ENCODE data around the gene DMRTA2.
A peak's percentile ranks its signal among the peaks of the same experiment; 100 is the strongest.

Gene DMRTA2

DNA sequence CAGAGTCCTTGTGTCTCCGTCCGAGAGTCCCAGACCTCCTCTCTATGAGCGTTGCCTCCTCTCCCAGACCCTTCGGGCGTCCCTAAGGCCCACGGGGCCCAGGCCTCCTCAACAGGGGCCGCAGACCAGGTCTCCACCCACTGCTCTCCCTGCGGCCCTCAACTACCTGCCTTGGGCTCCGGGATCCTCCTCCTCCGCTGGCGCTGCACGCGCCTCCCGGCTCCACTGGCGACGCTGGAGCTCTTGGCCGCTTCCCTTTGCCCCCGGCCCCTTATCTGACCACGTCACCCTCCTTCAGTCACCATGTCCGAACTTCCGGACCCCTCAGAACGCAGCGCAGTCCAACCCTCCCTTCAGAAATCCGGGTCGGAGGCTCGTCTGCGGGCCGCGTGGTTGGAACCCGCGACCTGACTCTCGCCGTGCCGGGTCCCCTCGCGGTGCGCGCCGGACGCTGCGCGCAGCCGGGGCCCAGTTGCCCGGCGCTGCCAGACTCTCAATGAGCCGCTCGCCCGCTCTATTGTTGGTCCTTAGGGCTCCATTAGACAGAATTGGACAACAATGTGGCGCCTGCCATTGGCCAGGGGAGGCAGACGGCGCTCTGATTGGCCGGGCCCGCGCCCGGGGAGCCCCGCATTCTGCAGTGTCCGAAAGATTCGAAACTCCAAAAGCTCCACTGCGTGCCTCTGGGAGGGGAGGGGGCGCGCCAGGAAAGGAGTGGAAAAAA lies at the start of gene DMRTA2:
DMRTA2 (minus strand) TSS at position 498 of the 724 bp plus-strand sequence. CDS start 1,907 bp downstream, outside the sequence.
- TF ChIP-seq, protein P1, sequence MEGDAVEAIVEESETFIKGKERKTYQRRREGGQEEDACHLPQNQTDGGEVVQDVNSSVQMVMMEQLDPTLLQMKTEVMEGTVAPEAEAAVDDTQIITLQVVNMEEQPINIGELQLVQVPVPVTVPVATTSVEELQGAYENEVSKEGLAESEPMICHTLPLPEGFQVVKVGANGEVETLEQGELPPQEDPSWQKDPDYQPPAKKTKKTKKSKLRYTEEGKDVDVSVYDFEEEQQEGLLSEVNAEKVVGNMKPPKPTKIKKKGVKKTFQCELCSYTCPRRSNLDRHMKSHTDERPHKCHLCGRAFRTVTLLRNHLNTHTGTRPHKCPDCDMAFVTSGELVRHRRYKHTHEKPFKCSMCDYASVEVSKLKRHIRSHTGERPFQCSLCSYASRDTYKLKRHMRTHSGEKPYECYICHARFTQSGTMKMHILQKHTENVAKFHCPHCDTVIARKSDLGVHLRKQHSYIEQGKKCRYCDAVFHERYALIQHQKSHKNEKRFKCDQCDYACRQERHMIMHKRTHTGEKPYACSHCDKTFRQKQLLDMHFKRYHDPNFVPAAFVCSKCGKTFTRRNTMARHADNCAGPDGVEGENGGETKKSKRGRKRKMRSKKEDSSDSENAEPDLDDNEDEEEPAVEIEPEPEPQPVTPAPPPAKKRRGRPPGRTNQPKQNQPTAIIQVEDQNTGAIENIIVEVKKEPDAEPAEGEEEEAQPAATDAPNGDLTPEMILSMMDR (IDR thresholded peaks at IDR 0.05) = no peak
- Histone ChIP-seq H3K9me3 (ENCODE audit: control insufficient read depth, low read length) (no peaks in the 10 kb centered on the region), H3K36me3 (ENCODE audit: control insufficient read depth, insufficient read depth, low read length) (no peaks in the 10 kb centered on the region), H3K4me1 (no peaks in the 10 kb centered on the region), H3K27me3 (ENCODE audit: control insufficient read depth, insufficient read depth, low read length) (peaks cover 61% of the 10 kb centered on the region), H3K9ac (no peak within 1 kb of the TSS), H2AFZ (no peak within 1 kb of the TSS), H3K4me2 (ENCODE audit: low read length) (peak within 1 kb of the TSS; percentile 15), H3K27ac (no peak within 1 kb of the TSS), H3K79me2 (no peaks in the 10 kb centered on the region), H3K4me3 (ENCODE audit: low read depth, low read length) (no peak within 1 kb of the TSS)

DNA sequence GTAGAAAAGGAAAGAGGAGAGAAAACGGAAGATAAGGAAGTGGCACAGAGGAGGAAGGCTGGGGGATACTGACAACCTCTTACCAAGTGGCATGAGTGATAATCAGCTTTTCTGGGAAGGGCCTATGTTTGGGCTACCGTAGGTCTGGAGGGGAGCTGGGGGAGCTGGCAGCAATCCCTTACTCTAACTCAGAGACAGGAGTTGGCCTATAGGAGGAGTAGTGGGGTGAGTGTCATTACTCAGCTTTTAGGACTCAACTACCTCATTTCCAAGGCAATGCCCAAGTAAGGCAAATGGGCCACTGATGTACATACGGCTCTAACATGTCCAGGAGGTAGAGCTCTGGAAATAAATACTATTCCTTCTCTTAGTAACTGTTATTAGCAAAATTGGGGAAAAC lies 48.7 kb upstream of the DMRTA2 start:
- no peak overlapping the region for H3K27ac ChIP-seq
- no peaks in the 10 kb centered on the region for H3K79me2 ChIP-seq
- no peaks in the 10 kb centered on the region for H3K4me1 ChIP-seq
- no peak overlapping the region for H3K9ac ChIP-seq
- no peak overlapping the region for H2AFZ ChIP-seq
- no peak overlapping the region for H3K4me3 ChIP-seq (ENCODE audit: low read depth, low read length)
- no peak overlapping the region for H3K4me2 ChIP-seq (ENCODE audit: low read length)
- H3K9me3 ChIP-seq (ENCODE audit: control insufficient read depth, low read length) = no peaks in the 10 kb centered on the region
- H3K36me3 ChIP-seq (ENCODE audit: control insufficient read depth, insufficient read depth, low read length) = no peaks in the 10 kb centered on the region
- no peaks in the 10 kb centered on the region for H3K27me3 ChIP-seq (ENCODE audit: control insufficient read depth, insufficient read depth, low read length)
- TF ChIP-seq, protein P1 (IDR thresholded peaks at IDR 0.05) = no peak

DNA sequence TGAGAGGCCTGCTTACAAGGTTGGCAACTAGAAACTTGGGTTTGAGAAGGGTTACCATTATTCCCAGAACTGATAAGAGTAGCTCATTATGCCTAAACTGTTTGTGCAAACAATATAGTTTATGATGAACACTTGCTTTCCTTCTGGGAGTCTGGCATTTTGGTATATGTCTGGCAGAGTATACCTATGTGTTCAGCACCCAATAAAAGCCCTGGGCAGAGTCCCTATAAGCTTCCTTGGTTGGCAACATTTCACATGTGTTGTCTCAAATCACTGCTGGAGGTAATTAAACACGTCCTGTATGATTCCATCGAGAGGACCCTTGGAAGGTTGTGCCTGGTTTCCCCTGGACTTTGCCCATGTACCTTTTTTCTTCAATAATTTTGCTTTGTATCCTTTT lies 39.7 kb upstream of the DMRTA2 start:
- Histone ChIP-seq H3K9ac (no peak overlapping the region), H3K27ac (no peak overlapping the region), H3K4me2 (ENCODE audit: low read length) (no peak overlapping the region), H3K4me3 (ENCODE audit: low read depth, low read length) (no peak overlapping the region), H3K36me3 (ENCODE audit: control insufficient read depth, insufficient read depth, low read length) (no peaks in the 10 kb centered on the region), H3K79me2 (no peaks in the 10 kb centered on the region), H3K4me1 (no peaks in the 10 kb centered on the region), H3K27me3 (ENCODE audit: control insufficient read depth, insufficient read depth, low read length) (no peaks in the 10 kb centered on the region), H3K9me3 (ENCODE audit: control insufficient read depth, low read length) (no peaks in the 10 kb centered on the region), H2AFZ (no peak overlapping the region)
- TF ChIP-seq, protein P1 (IDR thresholded peaks at IDR 0.05) = no peak

DNA sequence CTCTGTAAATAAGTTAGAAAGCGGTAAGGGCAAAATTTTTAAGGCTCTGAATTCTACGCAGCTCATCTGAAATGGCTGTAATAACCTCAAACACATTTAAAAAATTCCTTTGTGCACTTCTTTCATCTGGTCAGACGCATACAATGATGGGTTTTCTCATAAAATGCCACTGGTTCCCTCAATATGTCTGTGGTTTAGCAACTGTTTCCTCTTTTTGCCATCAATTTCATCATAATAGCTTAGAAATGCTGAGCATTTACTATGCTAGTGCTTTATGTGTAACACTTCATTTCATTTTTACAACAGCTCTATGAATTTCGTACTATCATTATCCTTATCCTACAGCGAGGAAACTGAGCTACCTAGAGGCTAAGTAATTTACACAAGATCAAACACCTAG lies 35.3 kb upstream of the DMRTA2 start:
- H3K4me3 ChIP-seq (ENCODE audit: low read depth, low read length) = no peak overlapping the region
- no peak overlapping the region for H2AFZ ChIP-seq
- H3K27me3 ChIP-seq (ENCODE audit: control insufficient read depth, insufficient read depth, low read length) = no peaks in the 10 kb centered on the region
- H3K9ac ChIP-seq = no peak overlapping the region
- H3K9me3 ChIP-seq (ENCODE audit: control insufficient read depth, low read length) = no peaks in the 10 kb centered on the region
- H3K79me2 ChIP-seq = no peaks in the 10 kb centered on the region
- TF ChIP-seq, protein P1 (IDR thresholded peaks at IDR 0.05) = no peak
- H3K27ac ChIP-seq = no peak overlapping the region
- no peaks in the 10 kb centered on the region for H3K36me3 ChIP-seq (ENCODE audit: control insufficient read depth, insufficient read depth, low read length)
- H3K4me2 ChIP-seq (ENCODE audit: low read length) = no peak overlapping the region
- H3K4me1 ChIP-seq = no peaks in the 10 kb centered on the region

DNA sequence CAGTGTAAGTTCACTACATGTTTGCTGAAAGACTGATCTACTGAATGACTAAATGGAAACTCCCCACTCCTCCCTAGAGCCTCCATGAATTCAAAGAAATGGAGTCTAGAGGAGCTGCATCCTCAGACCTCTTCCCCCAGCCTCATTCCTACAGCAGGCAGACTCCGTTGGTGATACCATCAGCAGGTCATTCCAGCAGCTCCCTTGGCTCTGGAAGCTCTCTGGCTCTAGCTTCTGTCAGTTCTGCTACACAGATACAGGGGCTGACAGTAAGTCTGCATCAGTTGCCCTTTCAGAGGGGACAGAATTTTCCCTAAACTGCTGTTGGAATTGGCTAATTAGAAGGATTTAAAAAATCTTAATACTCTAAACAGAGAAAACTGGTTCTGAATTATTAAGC lies 31.7 kb upstream of the DMRTA2 start:
- Histone ChIP-seq H3K36me3 (ENCODE audit: control insufficient read depth, insufficient read depth, low read length) (no peaks in the 10 kb centered on the region), H3K27me3 (ENCODE audit: control insufficient read depth, insufficient read depth, low read length) (no peaks in the 10 kb centered on the region), H3K4me1 (no peaks in the 10 kb centered on the region), H2AFZ (no peak overlapping the region), H3K79me2 (no peaks in the 10 kb centered on the region), H3K4me2 (ENCODE audit: low read length) (no peak overlapping the region), H3K27ac (no peak overlapping the region), H3K9ac (no peak overlapping the region), H3K4me3 (ENCODE audit: low read depth, low read length) (no peak overlapping the region), H3K9me3 (ENCODE audit: control insufficient read depth, low read length) (no peaks in the 10 kb centered on the region)
- TF ChIP-seq, protein P1 (IDR thresholded peaks at IDR 0.05) = no peak
